Mesendoderm (in vitro differentiated cells): ENCODE results near the gene RASGRP2. TPM values are rescaled to one million over a fixed set of nuclear protein-coding genes. Genes with fewer than 3 reads are reported as not detected.

ENCODE experiments used
- DNase-seq: peaks from one replicate; pipeline ENCODE4 v3.0.0; 2013
- H2AK5ac ChIP-seq: 2 replicates; pipeline ENCODE4 v1.6.1; 2013; ENCODE audit warnings: low read length, inconsistent platforms
- H2BK120ac ChIP-seq: 2 replicates; pipeline ENCODE4 v1.6.1; 2013; ENCODE audit warnings: low read depth, mild to moderate bottlenecking, low read length, moderate library complexity, mixed read lengths
- H2BK15ac ChIP-seq: replicated peaks from 2 replicates; pipeline ENCODE4 v1.6.1; 2013; ENCODE audit warnings: low read depth, mild to moderate bottlenecking, moderate library complexity
- H2BK5ac ChIP-seq: 2 replicates; pipeline ENCODE4 v1.6.1; 2013; ENCODE audit warnings: low read length, inconsistent platforms
- H3K18ac ChIP-seq: 2 replicates; pipeline ENCODE4 v1.6.1; 2013; ENCODE audit warnings: mild to moderate bottlenecking, low read length, mixed read lengths
- H3K23ac ChIP-seq: one replicate; pipeline ENCODE4 v1.6.1; 2013; ENCODE audit warnings: low read length
- H3K27ac ChIP-seq: 2 replicates; pipeline ENCODE4 v1.5.1; 2013; ENCODE audit warnings: low read depth, mild to moderate bottlenecking, inconsistent platforms, low read length, moderate library complexity
- H3K27me3 ChIP-seq: 2 replicates; pipeline ENCODE4 v1.6.1; 2013; ENCODE audit warnings: low read length, control low read depth, mild to moderate bottlenecking, inconsistent platforms; ENCODE audit not compliant: insufficient read depth, poor library complexity
- H3K36me3 ChIP-seq: 2 replicates; pipeline ENCODE4 v1.6.1; 2013; ENCODE audit warnings: low read length, inconsistent platforms; ENCODE audit not compliant: control insufficient read depth, insufficient read depth
- H3K4ac ChIP-seq: one replicate; pipeline ENCODE4 v1.6.1; 2013; ENCODE audit warnings: low read depth, mild to moderate bottlenecking, low read length, moderate library complexity
- H3K4me1 ChIP-seq: 2 replicates; pipeline ENCODE4 v1.6.1; 2013; ENCODE audit warnings: low read depth, low read length, inconsistent platforms; ENCODE audit not compliant: control insufficient read depth
- H3K4me2 ChIP-seq: 2 replicates; pipeline ENCODE4 v1.6.1; 2013; ENCODE audit warnings: low read length
- H3K4me3 ChIP-seq: 2 replicates; pipeline ENCODE4 v1.5.1; 2013; ENCODE audit warnings: mild to moderate bottlenecking, low read length
- H3K56ac ChIP-seq: one replicate; pipeline ENCODE4 v1.6.1; 2013; ENCODE audit warnings: low read length
- H3K79me1 ChIP-seq: 2 replicates; pipeline ENCODE4 v1.6.1; 2013; ENCODE audit warnings: low read length, inconsistent platforms
- H3K79me2 ChIP-seq: 2 replicates; pipeline ENCODE4 v1.6.1; 2013; ENCODE audit warnings: mild to moderate bottlenecking, low read length; ENCODE audit not compliant: control insufficient read depth, insufficient read depth
- H3K9ac ChIP-seq: 2 replicates; pipeline ENCODE4 v1.6.1; 2013; ENCODE audit warnings: low read length, inconsistent platforms
- H4K5ac ChIP-seq: one replicate; pipeline ENCODE4 v1.6.1; 2013; ENCODE audit warnings: low read length
- H4K8ac ChIP-seq: one replicate; pipeline ENCODE4 v1.6.1; 2013; ENCODE audit warnings: low read depth, mild to moderate bottlenecking, control low read depth, low read length, moderate library complexity
- WGBS: extraction: QIAGEN DNeasy Blood & Tissue Kit; methylation state at CpG from one replicate; pipeline ENCODE4 v1.1.7; 2013; ENCODE audit warnings: low lambda C conversion rate, missing lambda C conversion rate; ENCODE audit not compliant: insufficient coverage; ENCODE audit errors: extremely low coverage; 5-methylcytosine and 5-hydroxymethylcytosine counted together
- polyA plus RNA-seq, 2 experiments: library from polyadenylated mRNA; stranded (reverse); fragments of 200-250 nt; gene quantifications; one replicate each; pipeline ENCODE4 v1.2.3, GENCODE V29; 2013

The RASGRP2 gene
- 1.0 TPM for polyA plus RNA-seq (2013, experiment 1 of 2)
- polyA plus RNA-seq (2013, experiment 2 of 2): 1.3 TPM

DNA sequence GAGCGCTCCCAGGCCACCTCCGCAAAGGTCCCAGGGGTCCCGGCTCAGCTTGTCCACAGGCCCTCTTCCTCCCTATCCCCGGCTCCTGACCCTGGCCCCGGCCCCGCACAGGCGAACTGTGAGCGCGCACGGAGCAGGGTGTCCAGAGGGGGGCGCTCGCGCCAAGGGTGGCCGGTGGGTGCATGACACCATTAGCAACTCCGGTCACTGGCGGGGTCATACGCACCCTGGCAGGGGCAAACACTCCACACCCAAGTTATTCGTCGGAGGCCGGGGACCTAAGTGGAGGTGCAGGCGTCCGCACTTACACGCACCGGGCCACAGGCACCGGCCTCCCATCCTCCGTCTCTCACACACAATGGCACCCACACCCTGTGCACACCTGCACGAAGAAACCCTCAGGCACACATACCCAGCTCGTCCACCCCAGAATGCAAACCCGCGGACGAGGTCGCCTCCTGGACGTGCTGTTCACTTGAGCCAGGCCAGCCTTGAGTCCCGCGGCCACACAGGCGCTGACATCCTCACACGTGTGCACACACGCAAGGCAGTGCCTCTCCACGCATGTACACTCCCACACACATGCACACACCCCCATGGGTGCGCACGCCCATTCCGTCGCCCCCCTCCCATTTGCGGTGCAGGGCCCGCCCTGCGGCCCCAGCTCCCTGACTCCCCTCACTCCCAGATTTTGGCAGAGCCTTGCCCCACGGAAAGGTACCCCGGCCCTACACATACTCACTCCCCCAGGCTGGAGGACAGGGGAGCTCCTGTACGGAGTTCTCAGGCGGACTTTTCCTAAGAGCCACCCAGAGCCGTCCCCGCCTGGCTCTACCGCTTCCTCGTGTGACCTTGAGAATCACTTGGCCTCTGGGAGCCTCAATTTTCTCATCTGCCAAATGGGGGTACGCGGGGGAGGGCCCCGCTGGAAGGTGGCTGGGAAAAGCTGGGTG lies at the start of gene RASGRP2:
TSS of gene RASGRP2 (minus strand) at position 552 of the 953 bp plus-strand sequence. CDS start 1,276 bp downstream, outside the sequence.
- no peak within 1 kb of the TSS for H3K9ac ChIP-seq
- WGBS: no CpG with 5 or more reads among the region's 57 CpGs
- peak within 1 kb of the TSS; percentile 62 for H3K56ac ChIP-seq
- no peaks in the 10 kb centered on the region for H3K79me2 ChIP-seq
- H3K79me1 ChIP-seq: no peaks in the 10 kb centered on the region
- no peaks in the 10 kb centered on the region for H3K36me3 ChIP-seq
- H3K4me1 ChIP-seq: no peaks in the 10 kb centered on the region
- no peak within 1 kb of the TSS for H3K4me3 ChIP-seq
- peak within 1 kb of the TSS; percentile 36 for H3K4me2 ChIP-seq
- no peak within 1 kb of the TSS for H3K4ac ChIP-seq
- no peak within 1 kb of the TSS for H2AK5ac ChIP-seq
- peak; percentile 42 for DNase-seq
- H3K27ac ChIP-seq: no peak within 1 kb of the TSS
- peak within 1 kb of the TSS; percentile 53 for H3K18ac ChIP-seq
- H2BK120ac ChIP-seq: no peak within 1 kb of the TSS
- no peak within 1 kb of the TSS for H2BK5ac ChIP-seq
- no peak within 1 kb of the TSS for H4K5ac ChIP-seq
- H2BK15ac ChIP-seq: no peak within 1 kb of the TSS
- H3K27me3 ChIP-seq: peaks cover 21% of the 10 kb centered on the region
- no peak within 1 kb of the TSS for H3K23ac ChIP-seq
- no peak within 1 kb of the TSS for H4K8ac ChIP-seq

DNA sequence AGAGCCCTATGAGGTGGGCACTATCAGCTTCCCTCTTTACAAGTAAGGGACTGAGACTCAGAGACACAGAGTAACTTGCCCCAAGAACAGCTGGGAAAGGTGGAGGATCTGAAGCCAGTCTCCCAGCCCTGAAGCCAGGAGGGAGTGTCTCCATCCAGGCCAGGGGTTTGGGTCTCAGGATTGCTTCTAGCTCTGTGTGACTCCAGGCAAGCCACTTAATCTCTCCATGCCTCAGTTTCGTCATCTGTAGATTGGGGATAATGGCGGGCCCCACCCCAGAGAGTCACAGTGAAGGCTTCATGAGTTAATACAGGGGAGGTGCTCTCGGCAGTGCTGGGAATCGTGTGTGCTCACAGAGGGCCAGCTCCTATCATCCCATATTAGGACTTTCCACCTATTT lies 48.5 kb upstream of the RASGRP2 start:
- Histone ChIP-seq H2AK5ac (no peak overlapping the region), H3K4me3 (no peak overlapping the region), H3K56ac (no peak overlapping the region), H2BK15ac (no peak overlapping the region), H4K8ac (no peak overlapping the region), H3K79me2 (no peaks in the 10 kb centered on the region), H3K27ac (no peak overlapping the region), H3K18ac (no peak overlapping the region), H3K36me3 (no peaks in the 10 kb centered on the region), H3K4ac (no peak overlapping the region), H3K4me1 (no peaks in the 10 kb centered on the region), H3K4me2 (no peak overlapping the region), H4K5ac (no peak overlapping the region), H2BK120ac (no peak overlapping the region), H3K27me3 (no peaks in the 10 kb centered on the region), H3K9ac (no peak overlapping the region), H3K79me1 (no peaks in the 10 kb centered on the region), H2BK5ac (no peak overlapping the region), H3K23ac (no peak overlapping the region)
- no CpG with 5 or more reads among the region's 4 CpGs for WGBS
- no peak for DNase-seq

DNA sequence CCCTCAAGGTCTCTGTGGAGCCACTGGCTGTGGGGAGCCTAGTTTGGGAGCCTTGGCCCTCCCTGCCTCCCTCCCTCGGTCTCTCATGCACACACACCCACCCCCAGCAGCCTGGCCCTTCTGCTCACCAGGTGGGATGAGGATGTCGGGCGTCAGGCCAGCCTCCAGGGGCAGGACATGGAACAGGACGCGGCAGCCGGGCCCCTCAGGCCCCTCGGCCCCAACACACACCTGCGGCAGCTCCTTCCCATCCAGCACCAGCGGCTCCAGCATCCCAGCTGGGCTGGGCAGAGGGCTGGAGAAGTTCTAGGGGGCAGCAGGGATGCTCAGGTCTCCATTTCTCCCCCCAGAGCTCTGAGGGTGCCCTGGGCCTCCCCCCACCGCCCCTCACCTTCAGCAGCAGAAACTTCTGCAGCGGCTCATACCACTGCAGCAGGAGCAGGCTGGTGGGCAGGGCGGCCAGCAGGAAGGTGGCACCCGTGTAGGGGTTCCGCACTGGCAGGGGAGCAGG lies 47.9 kb upstream of the RASGRP2 start:
- WGBS: no CpG with 5 or more reads among the region's 14 CpGs
- DNase-seq: no peak

DNA sequence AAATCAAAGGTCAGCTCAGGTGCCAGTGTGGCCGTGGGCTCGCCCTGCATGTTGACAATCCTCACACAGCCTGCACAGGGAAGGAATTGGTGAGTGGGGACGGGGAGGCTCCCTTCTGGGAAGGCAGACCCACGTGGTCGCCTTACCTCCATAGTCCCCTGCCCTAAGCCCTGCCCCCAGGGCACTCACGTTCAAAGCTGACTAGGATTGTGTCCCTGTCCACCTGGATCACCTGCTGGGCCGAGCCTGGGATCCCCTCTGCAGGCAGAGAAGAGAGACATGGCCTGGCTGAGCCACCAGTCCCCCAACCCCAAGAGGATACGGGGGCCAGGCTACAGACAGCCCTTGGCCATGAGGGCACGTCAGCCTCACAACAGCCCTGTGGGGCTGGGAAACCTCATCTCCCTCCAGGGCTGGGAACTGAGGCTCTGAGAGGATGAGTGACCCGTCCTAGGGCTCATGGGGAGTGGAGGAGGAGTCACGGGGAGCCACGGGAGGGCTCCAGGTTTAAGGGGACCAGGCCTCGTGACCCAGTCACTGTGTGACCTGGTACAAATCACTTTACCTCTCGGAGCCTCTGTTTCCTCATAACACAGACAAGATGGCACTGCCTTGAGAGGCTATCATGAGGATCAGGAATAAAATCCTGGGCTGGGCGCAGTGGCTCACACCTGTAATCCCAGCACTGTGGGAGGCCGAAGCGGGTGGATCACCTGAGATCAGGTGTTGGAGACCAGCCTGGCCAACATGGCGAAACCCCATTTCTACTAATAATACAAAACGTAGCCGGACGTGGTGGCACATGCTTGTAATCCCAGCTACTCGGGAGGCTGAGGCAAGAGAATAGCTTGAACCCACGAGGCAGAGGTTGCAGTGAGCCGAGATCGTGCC lies 46.5 kb upstream of the RASGRP2 start:
- WGBS: no CpG with 5 or more reads among the region's 25 CpGs
- Histone ChIP-seq H2BK5ac (no peak overlapping the region), H3K36me3 (no peaks in the 10 kb centered on the region), H4K5ac (no peak overlapping the region), H3K27ac (no peak overlapping the region), H3K27me3 (no peaks in the 10 kb centered on the region), H3K18ac (no peak overlapping the region), H2BK15ac (no peak overlapping the region), H3K79me1 (no peaks in the 10 kb centered on the region), H2BK120ac (no peak overlapping the region), H3K9ac (no peak overlapping the region), H3K4me3 (no peak overlapping the region), H3K4me1 (no peaks in the 10 kb centered on the region), H2AK5ac (no peak overlapping the region), H3K4ac (no peak overlapping the region), H3K4me2 (no peak overlapping the region), H3K56ac (no peak overlapping the region), H4K8ac (no peak overlapping the region), H3K79me2 (no peaks in the 10 kb centered on the region), H3K23ac (no peak overlapping the region)
- DNase-seq: no peak

More for the DNA sequence above, 47.9 kb upstream of the RASGRP2 start:
- H3K9ac ChIP-seq: no peak overlapping the region
- no peaks in the 10 kb centered on the region for H3K4me1 ChIP-seq
- H2BK5ac ChIP-seq: no peak overlapping the region
- no peaks in the 10 kb centered on the region for H3K79me2 ChIP-seq
- no peak overlapping the region for H3K27ac ChIP-seq
- no peaks in the 10 kb centered on the region for H3K79me1 ChIP-seq
- H2BK120ac ChIP-seq: no peak overlapping the region
- H3K18ac ChIP-seq: no peak overlapping the region
- no peak overlapping the region for H3K23ac ChIP-seq
- H2AK5ac ChIP-seq: no peak overlapping the region
- no peak overlapping the region for H4K5ac ChIP-seq
- no peak overlapping the region for H3K4ac ChIP-seq
- no peak overlapping the region for H4K8ac ChIP-seq
- no peak overlapping the region for H3K4me2 ChIP-seq
- no peak overlapping the region for H3K56ac ChIP-seq
- no peak overlapping the region for H2BK15ac ChIP-seq
- no peaks in the 10 kb centered on the region for H3K27me3 ChIP-seq
- H3K36me3 ChIP-seq: no peaks in the 10 kb centered on the region
- no peak overlapping the region for H3K4me3 ChIP-seq

DNA sequence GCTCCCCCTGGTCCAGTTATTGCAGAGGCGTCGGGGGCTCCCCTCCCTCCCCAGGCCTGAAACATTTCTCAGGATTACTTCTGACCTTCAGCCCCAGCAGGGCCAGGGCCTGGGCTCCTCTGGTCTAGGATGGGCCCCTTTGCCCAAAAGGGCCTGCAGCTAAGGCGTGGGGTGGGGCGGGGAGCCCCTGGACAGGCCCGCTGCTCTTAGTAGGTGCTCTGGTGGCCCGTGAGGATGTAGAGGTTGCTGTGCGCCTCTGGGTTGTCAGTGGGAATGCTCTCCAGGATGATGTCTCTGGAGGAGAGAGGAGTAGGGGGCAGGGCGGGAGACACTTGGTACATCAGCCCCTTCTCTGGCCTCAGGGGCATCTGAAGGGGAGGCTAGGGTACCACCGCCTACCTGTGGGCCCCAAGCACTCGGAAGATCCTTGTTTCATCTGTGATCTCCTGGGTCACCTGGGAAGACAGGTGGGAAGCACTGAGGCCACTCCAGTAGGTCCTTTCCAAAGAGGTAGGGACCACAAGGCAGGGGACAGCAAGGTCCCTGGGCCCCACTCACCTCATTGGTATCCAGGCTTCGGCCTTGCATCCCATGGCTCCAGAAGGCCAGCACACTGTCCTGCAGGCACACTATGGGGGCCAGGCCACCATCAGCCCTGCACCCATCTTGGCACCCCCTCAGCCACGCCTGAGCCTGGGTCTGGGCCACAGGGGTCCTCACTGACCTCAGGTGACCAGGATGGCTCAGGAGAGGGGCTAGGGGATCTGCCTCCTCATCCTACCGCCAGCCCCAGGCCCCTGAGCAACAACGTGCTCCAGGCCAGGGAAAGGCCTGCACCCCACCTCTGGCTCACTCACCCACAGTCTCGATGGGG lies 45.6 kb upstream of the RASGRP2 start:
- H3K27me3 ChIP-seq: no peaks in the 10 kb centered on the region
- H3K36me3 ChIP-seq: no peaks in the 10 kb centered on the region
- H2BK5ac ChIP-seq: no peak overlapping the region

More for the DNA sequence above, 45.6 kb upstream of the RASGRP2 start:
- H2BK15ac ChIP-seq: no peak overlapping the region
- DNase-seq: no peak
- H4K5ac ChIP-seq: no peak overlapping the region
- H2AK5ac ChIP-seq: no peak overlapping the region
- no peak overlapping the region for H3K23ac ChIP-seq
- H3K27ac ChIP-seq: no peak overlapping the region
- H3K56ac ChIP-seq: no peak overlapping the region
- no peaks in the 10 kb centered on the region for H3K4me1 ChIP-seq
- no peak overlapping the region for H3K4ac ChIP-seq
- H3K18ac ChIP-seq: no peak overlapping the region
- no CpG with 5 or more reads among the region's 15 CpGs for WGBS
- no peak overlapping the region for H2BK120ac ChIP-seq
- H3K4me2 ChIP-seq: no peak overlapping the region
- H3K4me3 ChIP-seq: no peak overlapping the region
- H4K8ac ChIP-seq: no peak overlapping the region
- no peaks in the 10 kb centered on the region for H3K79me1 ChIP-seq
- H3K9ac ChIP-seq: no peak overlapping the region
- no peaks in the 10 kb centered on the region for H3K79me2 ChIP-seq
